Heart left ventricle (tissue), 16 donors: ENCODE results near the gene HP1BP3. TPM values are rescaled to one million over a fixed set of nuclear protein-coding genes. Genes with fewer than 3 reads are reported as not detected.

Experiments
- ATAC-seq, 4 donors: fragments of 200-7000 bp; cut with Tn5 transposase; one replicate each; pipeline ENCODE4 v1.9.1; 2020 to 2022; ENCODE audit warnings: moderate library complexity in 4 of 4, mild to moderate bottlenecking in 3 of 4, moderate number of reproducible peaks in 1 of 4
- DNase-seq, 5 donors: peaks; one replicate each; pipeline ENCODE4 v3.0.0-alpha.2; 2020
- H3K27ac ChIP-seq, 12 donors: fragments of 200-600 bp; sonication (generic) in 4 of 12; one replicate each; pipeline versions ENCODE4 v1.5.0 to v1.8.0; 2016 to 2022; ENCODE audit warnings: mild to moderate bottlenecking in 2 of 12
- H3K27me3 ChIP-seq, 9 donors: fragments of 200-600 bp; sonication (generic) in 2 of 9; one replicate each; pipeline versions ENCODE4 v1.5.1 to v1.8.0; 2016 to 2022; ENCODE audit warnings: mild to moderate bottlenecking in 3 of 9
- H3K36me3 ChIP-seq, 9 donors: fragments of 200-600 bp; sonication (generic) in 2 of 9; one replicate each; pipeline versions ENCODE4 v1.5.0 to v1.8.0; 2018 to 2022; ENCODE audit warnings: mild to moderate bottlenecking in 2 of 9
- H3K4me1 ChIP-seq, 12 donors: fragments of 200-600 bp; sonication (generic) in 4 of 12; one replicate each; pipeline versions ENCODE4 v1.5.0 to v1.8.0; 2016 to 2022; ENCODE audit warnings: mild to moderate bottlenecking in 3 of 12
- H3K4me3 ChIP-seq, 12 donors: fragments of 200-600 bp; sonication (generic) in 4 of 12; one replicate each; pipeline versions ENCODE4 v1.5.0 to v1.8.0; 2017 to 2022; ENCODE audit warnings: mild to moderate bottlenecking in 9 of 12, moderate library complexity in 4 of 12
- H3K9me3 ChIP-seq, 12 donors: fragments of 200-600 bp; sonication (generic) in 4 of 12; one replicate each; pipeline versions ENCODE4 v1.5.0 to v1.8.0; 2016 to 2022; ENCODE audit warnings: mild to moderate bottlenecking in 1 of 12
- POLR2A ChIP-seq, 2 donors: fragments of 450-650 bp; IDR thresholded peaks; one replicate each; pipeline ENCODE4 v1.6.1; 2017; ENCODE audit warnings: antibody characterized with exemption in 2 of 2, mild to moderate bottlenecking in 2 of 2, moderate library complexity in 2 of 2
- WGBS, 4 donors: extraction: QIAGEN DNeasy Blood & Tissue Kit in 2 of 4; methylation state at CpG; one replicate each; pipeline versions ENCODE4 v1.1.5 to v1.1.7; 2013 to 2018; 5-methylcytosine and 5-hydroxymethylcytosine counted together
- intact Hi-C, 10 donors: fragments of 100-400 bp; cut with DNase I; formaldehyde crosslinking; loops; one replicate each; pipeline versions ENCODE4 v1.11.1 to v1.14.2; 2022
- polyA plus RNA-seq, 2 donors: library from polyadenylated mRNA; stranded (reverse); fragments of 200-250 nt; gene quantifications; one replicate each; pipeline ENCODE4 v1.2.3, GENCODE V29; 2013
- total RNA-seq, 9 donors: library from RNA; depleted of rRNA in 2 of 9; stranded (reverse); fragments of >200 nt in 2 of 9; fragmentation: NEBNext Ultra II Directional in 3 of 9; extraction: Animal tissue kit (Norgen Biotek cat#: 25700) in 3 of 9; gene quantifications; one replicate each; pipeline versions ENCODE4 v1.1.0 to v1.2.4, GENCODE V29; 2016 to 2023
- TF ChIP-seq, protein P1 (sequence below), 12 donors: fragments of 200-600 bp; sonication (generic) in 4 of 12; IDR thresholded peaks; one replicate each; pipeline versions ENCODE4 v1.5.0 to v1.8.0; 2018 to 2022; ENCODE audit warnings: antibody characterized with exemption in 12 of 12, mild to moderate bottlenecking in 5 of 12
- donor health status: ischemic (EF 13 %, LVEDD 7.1; RV severe dilation, severe dysfunction).
- donor health status: healthy with polysubstance abuse.
- donor health status: DM: no; HTN: yes; CAD: no.
- donor health status: DM: no; HTN: no; CAD: no.
- donor health status: ischemic (EF 25% LVEDD 6.9; RV normal size, moderate dysfunction).
- donor health status: ischemic (EF 25% LVEDD 5.7; RV mildly dilated, moderate dysfunction).
- donor health status: healthy.
- donor health status: DM: yes; HTN: yes; CAD: no.
- donor health status: ischemic (EF 35%, LVEDD 5.7; RV mildly dilated, moderate dysfunction).
- donor health status: nonischemic (EF 11% LVEDD 7.7; RV severe dilation, severe dysfunction).
- donor health status: DM: yes; HTN: yes; CAD: no.
- donor health status: PGD.
- donor health status: ischemic (EF 29% LVEDD 5.4; RV normal size, mild dysfunction).
- donor health status: nonischemic (EF 23%, LVEDD 6.1; RV moderate dilation, normal function).

The HP1BP3 gene
- total and polyA plus RNA-seq, 11 donors = 37.9 to 152 (median 113) TPM

DNA sequence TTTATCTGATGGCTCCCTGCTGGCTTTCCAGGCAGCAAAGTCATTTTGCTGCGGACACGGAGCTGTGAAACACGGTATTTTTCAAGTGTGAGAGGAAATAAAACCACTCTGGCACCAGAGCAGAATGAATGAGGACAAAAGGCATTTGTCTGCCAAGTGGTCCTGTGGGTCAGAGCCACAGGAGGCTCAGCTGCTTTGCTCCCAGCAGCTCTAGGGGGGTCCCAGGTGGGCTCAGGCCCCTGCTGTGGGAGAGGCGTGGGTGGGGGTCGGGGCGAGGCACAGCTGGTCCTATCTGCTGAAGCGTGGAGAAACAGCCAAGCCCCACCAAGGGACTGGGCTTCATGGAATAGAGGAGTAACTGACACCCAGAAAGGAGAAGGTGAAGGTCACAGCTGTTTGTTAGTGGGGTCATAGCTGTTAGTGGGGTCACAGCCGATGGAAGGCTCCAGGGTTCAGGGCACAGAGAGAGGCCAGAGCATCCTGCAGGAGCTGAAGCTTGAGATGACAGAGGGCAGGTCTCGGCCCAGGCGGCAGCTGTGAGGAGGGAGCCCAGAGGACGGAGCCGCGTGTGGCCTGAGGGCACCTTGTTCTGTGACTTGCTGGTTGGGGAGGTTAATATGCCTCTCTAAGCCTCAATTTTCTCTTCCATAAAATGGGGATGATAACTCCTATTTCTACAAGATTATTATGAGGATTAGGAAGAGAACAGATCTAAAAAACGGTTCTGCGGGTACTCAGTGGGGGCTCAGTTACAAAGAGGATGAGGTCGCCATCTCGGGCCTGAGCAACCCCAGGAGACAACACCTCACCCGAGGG is 76.4 kb downstream of the HP1BP3 start:
- 67 to 74% (median 71%) methylated on average over 18 of the region's 18 CpGs for WGBS, 4 donors
- no peak for TF ChIP-seq POLR2A (IDR thresholded peaks at IDR 0.05)
- TF ChIP-seq, protein P1, sequence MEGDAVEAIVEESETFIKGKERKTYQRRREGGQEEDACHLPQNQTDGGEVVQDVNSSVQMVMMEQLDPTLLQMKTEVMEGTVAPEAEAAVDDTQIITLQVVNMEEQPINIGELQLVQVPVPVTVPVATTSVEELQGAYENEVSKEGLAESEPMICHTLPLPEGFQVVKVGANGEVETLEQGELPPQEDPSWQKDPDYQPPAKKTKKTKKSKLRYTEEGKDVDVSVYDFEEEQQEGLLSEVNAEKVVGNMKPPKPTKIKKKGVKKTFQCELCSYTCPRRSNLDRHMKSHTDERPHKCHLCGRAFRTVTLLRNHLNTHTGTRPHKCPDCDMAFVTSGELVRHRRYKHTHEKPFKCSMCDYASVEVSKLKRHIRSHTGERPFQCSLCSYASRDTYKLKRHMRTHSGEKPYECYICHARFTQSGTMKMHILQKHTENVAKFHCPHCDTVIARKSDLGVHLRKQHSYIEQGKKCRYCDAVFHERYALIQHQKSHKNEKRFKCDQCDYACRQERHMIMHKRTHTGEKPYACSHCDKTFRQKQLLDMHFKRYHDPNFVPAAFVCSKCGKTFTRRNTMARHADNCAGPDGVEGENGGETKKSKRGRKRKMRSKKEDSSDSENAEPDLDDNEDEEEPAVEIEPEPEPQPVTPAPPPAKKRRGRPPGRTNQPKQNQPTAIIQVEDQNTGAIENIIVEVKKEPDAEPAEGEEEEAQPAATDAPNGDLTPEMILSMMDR (IDR thresholded peaks at IDR 0.05) = no peak
- no peak for DNase-seq

DNA sequence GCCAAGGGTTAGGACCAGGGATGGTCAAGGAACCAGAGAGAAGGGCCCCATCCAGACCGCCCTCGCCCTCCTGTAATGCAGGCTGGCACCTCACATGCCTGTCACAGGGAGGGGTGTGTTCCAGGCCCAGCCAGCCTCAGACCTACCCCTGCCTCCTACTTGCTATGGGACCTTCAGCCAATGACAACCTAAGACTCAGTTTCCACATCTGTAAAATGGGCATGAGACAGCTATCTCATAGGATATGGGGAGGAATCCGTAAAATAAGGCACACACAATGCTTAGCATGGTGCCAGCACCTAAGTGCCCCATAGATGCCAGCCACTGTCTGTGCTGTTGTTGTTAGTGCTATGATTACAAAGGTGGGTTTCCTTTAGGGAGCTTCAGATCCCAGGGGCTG is 77.2 kb downstream of the HP1BP3 start:
- WGBS, 4 donors = 96 to 98% (median 97%) methylated on average over 2 to 3 of the region's 3 CpGs
- peaks cover 0 to 12% (median 0%) of the 10 kb centered on the region in 9 donors for H3K27me3 ChIP-seq
- DNase-seq (no peak), ATAC-seq (peak in 1 of 4 donors; percentile 16)
- intact Hi-C loops = no loop called here
- H3K4me3 ChIP-seq = no peak overlapping the region
- no peaks in the 10 kb centered on the region for H3K4me1 ChIP-seq
- no peaks in the 10 kb centered on the region for H3K9me3 ChIP-seq
- no peak for TF ChIP-seq POLR2A (IDR thresholded peaks at IDR 0.05)
- TF ChIP-seq, protein P1 (IDR thresholded peaks at IDR 0.05) = no peak
- no peak overlapping the region for H3K27ac ChIP-seq
- H3K36me3 ChIP-seq = no peaks in the 10 kb centered on the region

More for the DNA sequence above, 76.4 kb downstream of the HP1BP3 start:
- no peak for ATAC-seq
- no peak overlapping the region for H3K4me3 ChIP-seq
- no peak overlapping the region for H3K27ac ChIP-seq
- no peaks in the 10 kb centered on the region for H3K36me3 ChIP-seq
- H3K9me3 ChIP-seq = no peaks in the 10 kb centered on the region
- H3K4me1 ChIP-seq = no peaks in the 10 kb centered on the region
- H3K27me3 ChIP-seq = peaks cover 0 to 19% (median 0%) of the 10 kb centered on the region in 9 donors
- intact Hi-C loops = no loop called here

DNA sequence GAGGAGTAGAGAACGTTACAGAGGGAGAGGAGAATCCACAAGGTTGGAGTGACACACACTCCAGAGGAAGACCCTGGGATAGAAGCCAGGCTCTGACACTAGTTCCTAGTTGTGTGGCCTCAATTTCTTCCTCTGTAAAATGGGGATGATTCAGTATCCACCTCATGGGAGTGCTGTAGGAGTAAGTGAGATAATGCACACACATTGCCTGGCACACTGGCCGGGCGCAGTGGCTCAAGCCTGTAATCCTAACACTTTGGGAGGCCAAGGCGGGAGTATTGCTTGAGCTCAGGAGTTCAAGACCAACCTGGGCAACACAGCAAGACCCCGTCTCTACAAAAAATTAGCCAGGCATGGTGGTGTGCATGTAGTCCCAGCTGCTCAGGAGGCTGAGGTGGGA is 78.2 kb downstream of the HP1BP3 start:
- ATAC-seq (no peak), DNase-seq (no peak)
- TF ChIP-seq POLR2A (IDR thresholded peaks at IDR 0.05) = no peak
- TF ChIP-seq, protein P1 (IDR thresholded peaks at IDR 0.05) = no peak
- H3K27ac ChIP-seq = no peak overlapping the region
- H3K9me3 ChIP-seq = no peaks in the 10 kb centered on the region
- WGBS, 4 donors = 82 to 87% (median 84%) methylated on average over 5 of the region's 5 CpGs
- H3K4me1 ChIP-seq = no peaks in the 10 kb centered on the region
- peaks cover 0 to 12% (median 0%) of the 10 kb centered on the region in 9 donors for H3K27me3 ChIP-seq
- H3K4me3 ChIP-seq = no peak overlapping the region
- no peaks in the 10 kb centered on the region for H3K36me3 ChIP-seq
- intact Hi-C loops = no loop called here

DNA sequence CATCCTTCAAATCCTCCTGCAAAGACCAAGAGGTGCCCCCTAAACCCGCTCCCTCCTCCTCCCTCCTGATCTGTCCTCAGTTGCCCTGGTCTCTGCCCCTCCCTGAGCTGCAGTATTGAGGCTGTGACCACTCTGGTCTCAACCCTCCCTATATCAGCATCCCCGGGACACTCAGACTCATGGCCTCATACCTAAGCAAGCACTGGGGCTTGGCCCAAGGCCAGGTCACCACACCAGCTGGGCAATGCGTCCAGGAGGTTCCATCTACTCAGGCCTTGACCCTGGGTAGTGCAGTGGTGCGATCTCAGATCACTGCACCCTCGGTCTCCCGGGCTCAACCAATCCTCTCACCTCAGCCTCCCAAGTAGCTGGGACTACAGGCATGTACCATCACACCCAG is 79.0 kb downstream of the HP1BP3 start:
- Histone ChIP-seq H3K9me3 (no peaks in the 10 kb centered on the region), H3K27me3 (peaks cover 0 to 12% (median 0%) of the 10 kb centered on the region in 9 donors), H3K27ac (no peak overlapping the region), H3K4me1 (no peaks in the 10 kb centered on the region), H3K36me3 (no peaks in the 10 kb centered on the region), H3K4me3 (no peak overlapping the region)
- ATAC-seq = no peak
- intact Hi-C loops = no loop called here
- DNase-seq = no peak
- TF ChIP-seq POLR2A (IDR thresholded peaks at IDR 0.05) = no peak
- TF ChIP-seq, protein P1 (IDR thresholded peaks at IDR 0.05) = no peak
- 76 to 86% (median 83%) methylated on average over 6 of the region's 6 CpGs for WGBS, 4 donors
